ENCODE data around the gene STX10.

Gene STX10

DNA sequence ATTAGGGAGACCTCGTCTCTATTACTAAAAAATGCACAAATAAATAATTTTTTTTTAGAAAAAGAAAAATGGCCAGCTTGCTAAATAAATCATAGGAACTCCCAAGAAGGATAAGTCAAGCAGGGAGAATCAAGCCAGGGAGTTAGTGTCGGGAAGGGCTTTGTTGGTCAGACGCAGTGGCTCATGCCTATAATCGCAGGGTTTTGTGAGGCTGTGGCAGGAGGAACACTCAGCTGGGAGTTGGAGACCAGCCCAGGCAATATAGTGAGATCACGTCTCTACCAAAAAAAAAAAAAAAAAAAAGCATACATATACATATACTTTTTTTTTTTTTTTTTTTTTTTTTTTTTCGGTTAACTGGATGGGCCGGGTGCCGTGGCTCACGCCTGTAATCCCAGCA is 23.1 kb downstream of the STX10 start:
- no peak for DNase-seq (ENCODE audit: insufficient read length, low spot score)
- TF ChIP-seq POLR2A (IDR thresholded peaks at IDR 0.05; ENCODE audit: low read depth, low read length), result no peak
- FAIRE-seq, result no peak

DNA sequence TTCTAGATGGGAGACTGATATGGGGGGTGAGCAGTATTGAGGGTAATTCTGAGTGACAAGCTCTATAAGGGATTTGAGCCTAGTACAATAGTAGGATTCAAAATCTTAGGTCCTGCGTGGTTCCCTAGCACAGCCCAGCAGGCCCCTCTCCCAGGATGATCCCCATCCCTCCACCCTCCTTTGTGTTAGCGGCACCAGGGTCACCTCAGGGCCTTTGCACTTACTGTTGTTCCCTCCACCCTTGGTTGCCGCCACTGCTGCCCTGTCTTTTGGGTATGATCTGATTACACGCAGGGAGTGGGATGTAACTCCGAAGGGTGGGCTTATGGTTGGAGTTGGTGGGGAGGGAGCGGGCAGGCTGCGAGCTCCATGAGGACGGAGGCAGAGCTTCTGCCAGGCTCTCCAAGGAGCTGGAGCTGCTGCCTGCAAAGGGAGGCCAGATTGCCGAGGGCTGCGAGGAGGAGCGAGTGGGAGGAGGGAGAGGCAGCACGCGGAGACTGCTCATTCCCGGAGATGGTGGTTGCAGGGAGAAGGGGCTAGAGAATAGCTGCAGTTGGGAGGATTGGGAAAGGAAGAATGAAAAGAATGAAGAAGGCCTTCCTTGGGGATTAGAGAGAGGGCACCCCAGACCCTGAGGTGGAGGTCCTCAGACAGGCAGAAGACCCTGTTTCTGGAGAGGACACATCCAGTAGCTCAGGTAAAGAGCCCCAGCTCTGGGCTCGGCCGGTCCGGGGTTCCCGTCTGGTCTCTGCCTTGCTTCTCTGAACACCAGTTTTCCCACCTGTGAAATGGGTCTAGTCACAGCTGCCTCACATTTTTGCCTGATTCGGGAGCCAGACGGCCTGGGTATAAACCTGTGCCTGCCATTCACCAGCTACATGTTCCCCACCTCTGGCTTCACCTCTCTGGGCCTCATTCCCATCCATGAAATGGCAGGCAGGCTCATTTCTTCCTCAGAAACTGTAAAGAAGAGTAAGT is 26.9 kb downstream of the STX10 start:
- DNase-seq (ENCODE audit: insufficient read length, low spot score), result no peak
- no peak for FAIRE-seq
- no peak for TF ChIP-seq POLR2A (IDR thresholded peaks at IDR 0.05; ENCODE audit: low read depth, low read length)

DNA sequence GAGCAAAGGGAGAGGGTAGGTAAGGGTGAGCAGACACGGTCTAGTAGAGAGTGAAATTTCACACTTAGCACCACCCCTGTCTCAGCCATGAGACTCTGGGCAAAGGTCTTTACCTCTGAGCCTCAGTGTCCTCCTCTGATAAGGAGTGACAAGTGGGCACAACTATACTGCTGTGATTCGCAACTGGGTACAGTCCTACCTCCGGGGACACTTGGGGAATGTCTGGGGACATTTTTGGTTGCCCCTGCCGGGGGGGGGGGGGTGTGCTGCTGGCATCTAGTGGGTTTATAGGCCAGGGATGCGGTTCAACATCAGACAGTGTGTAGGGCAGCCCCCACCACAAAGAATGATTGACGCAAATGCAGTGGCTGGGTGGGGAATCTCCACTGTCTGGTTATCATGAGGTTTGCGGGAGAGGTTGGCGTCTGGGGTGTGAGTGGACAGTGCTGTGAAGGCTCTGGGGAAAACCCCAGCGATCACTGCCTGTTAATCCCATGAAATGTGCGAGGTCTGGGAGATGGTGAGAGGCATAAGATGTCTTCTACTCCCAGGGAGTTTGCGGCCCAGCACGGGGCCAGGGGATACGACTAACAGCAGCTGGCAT is 27.8 kb downstream of the STX10 start:
- no peak for TF ChIP-seq POLR2A (IDR thresholded peaks at IDR 0.05; ENCODE audit: low read depth, low read length)
- FAIRE-seq (no peak), DNase-seq (ENCODE audit: insufficient read length, low spot score) (no peak)

DNA sequence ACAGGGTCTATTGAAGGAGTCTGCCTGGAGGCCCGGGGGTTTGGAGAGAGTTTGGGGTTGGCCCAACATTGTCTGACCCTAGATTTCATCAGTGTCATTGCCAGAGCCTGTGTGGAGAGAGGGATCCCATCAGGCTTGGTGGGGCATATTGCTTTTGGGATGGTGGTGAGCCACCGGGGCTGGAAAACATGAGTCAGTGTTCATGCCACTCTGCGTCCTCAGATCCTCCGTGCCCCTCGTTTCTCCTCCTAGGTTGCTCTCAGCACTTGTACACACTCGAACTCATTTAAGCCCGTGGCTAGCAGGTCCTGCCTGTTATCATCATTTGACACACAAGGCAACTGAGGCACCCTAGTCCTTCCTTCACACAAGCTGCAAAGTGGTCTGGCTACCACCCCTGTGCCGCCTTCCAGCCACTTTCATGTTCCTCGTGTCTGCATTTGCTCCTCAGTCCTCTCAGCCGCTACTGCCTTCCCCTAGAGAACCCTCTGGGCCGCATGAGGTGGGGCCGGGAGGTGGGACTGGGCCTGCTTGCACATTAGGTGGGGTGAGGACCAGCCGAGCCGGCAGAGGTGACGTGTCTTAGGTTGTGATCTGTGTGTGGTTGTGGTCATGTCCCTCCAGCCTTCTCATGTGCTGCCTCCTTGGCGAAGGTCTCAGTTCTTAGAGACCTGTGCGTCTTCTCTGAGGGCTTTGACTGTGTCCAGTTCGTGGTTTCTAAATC is 28.5 kb downstream of the STX10 start:
- no peak for FAIRE-seq
- no peak for TF ChIP-seq POLR2A (IDR thresholded peaks at IDR 0.05; ENCODE audit: low read depth, low read length)
- no peak for DNase-seq (ENCODE audit: insufficient read length, low spot score)

DNA sequence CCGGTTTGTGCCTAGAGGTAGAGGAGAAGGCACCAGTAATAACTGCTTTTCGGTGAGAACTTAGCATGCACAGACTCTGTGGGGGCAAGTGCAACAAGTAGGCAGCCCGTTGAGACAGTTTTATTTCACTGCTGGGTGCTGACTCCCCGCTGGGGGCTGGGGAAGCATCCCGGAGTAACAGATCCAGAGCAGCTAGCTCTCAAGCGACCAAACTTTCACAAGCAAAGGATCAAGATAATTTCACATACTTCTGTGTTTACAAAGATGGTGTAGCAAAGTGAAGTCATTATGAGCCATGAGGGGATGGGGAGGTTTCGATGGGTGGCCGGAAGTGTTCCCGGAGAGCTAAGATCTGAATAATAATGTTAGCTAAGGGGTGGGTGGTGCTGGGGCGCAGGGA is 29.4 kb downstream of the STX10 start:
- FAIRE-seq, result no peak
- TF ChIP-seq POLR2A (IDR thresholded peaks at IDR 0.05; ENCODE audit: low read depth, low read length), result no peak
- DNase-seq (ENCODE audit: insufficient read length, low spot score), result no peak

DNA sequence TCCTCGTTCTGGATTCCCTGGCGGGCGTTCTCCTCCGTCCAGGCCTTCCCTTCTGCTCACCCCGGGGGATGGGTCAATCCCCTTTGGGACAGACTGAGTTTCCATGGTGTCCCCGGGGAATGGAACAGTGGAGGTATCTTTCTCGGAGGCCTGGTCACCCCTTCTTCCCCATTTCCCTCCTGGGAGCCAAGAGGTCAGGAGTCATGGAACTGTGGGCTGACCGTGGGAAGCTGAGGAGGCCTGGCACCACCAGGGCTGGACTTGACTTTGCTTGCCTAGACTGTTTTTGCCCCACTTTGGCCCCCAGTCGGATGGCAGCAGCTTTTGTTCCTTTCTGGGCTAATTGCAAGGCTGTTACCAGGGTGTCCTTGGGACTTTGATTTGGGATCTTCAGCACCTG is 30.1 kb downstream of the STX10 start:
- FAIRE-seq (no peak), DNase-seq (ENCODE audit: insufficient read length, low spot score) (no peak)
- no peak for TF ChIP-seq POLR2A (IDR thresholded peaks at IDR 0.05; ENCODE audit: low read depth, low read length)

DNA sequence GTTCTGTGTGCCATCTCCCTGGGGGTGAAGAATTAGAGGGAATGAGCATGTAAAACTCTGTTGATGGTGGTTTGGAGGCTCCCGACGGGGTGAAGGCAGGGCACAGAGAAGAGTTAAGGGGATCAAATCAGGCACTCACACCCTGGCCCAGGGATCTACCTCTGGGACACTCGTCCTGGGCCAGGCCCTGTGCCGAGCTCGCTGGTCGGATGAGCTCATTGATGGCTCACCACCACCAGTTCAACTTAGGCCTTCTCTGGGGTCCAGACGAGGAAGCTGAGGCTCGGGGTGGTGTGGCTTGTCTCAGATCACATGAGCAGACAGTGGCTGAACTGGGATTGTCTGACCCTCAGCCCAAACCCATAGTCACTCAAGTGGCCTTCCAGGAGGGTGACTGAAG is 30.5 kb downstream of the STX10 start:
- no peak for FAIRE-seq

DNA sequence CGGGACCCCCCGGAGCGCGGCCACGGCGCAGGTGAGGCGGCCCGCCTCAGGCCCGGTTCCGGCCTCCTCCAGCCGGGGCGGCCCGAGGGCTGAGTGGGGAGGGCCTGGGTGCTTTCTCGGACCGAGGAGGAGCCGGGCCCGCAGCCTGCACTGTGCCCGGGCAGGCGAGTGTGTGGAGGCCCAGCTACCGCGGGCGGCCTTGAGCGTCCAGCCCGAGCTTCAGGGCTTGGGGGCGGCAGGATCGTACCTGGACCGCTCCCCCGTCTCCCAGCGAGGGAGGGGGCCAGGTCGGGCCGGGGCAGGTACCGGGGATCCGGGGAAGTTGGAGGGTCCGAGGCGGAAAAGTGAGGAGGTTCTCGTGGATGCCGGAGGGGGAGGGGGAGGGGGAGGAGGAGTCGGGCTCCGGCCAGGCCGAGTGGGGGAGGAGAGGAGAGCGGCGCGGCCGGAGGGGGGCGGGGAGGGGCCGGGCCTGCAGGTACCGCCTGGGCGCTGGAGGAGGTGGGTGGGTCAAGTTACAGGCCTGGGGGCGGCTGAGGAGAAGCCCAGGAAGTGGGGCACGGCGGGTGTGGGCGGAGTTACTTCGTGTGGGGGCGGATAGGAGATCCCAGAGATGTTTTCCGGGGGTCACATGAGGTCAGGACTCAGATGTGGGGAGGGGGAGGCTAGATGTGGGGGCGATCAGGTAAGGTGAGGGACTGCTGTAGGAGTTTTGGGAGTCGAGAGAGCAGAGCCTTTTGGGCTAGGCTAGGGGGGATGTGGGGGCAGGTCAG is 31.6 kb downstream of the STX10 start:
- no peak for TF ChIP-seq POLR2A (IDR thresholded peaks at IDR 0.05; ENCODE audit: low read depth, low read length)
- FAIRE-seq (no peak), DNase-seq (ENCODE audit: insufficient read length, low spot score) (no peak)

More for the DNA sequence above, 30.5 kb downstream of the STX10 start:
- no peak for DNase-seq (ENCODE audit: insufficient read length, low spot score)
- TF ChIP-seq POLR2A (IDR thresholded peaks at IDR 0.05; ENCODE audit: low read depth, low read length), result no peak

DNA sequence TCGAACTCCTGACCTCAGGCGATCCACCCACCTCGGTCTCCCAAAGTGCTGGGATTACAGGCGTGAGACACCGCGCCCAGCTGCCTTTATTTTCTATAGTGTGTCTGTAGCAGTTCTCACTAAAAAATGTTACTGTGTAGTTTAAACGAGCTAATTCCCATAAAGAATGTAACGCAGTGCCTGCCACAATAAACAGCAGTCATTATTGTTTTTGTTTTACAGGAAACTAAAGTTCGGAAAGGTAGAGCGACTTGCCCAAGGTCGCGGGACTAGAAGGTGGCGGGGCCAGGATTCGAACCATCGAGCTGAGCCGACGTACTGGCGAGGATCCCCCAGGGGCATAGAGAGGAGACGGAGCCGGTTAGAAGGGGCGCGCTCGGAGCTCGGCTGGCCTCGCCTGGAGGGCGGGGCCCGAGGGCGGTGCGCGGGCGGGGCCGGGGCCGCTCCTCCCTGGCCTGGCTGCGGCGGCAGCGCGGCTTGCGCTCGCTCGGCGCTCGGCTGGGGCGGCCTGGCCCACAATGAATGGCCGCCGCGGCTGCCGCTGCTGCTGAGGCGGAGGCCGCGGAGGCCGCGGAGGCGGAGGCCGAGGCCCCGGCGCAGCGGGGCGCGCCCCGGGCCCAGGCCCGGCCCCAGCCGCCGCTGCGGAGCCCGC is 32.3 kb downstream of the STX10 start, which contains the start of gene NACC1:
NACC1 (plus strand) TSS at position 493 of the 652 bp plus-strand sequence. CDS start 16,944 bp downstream, outside the sequence.
- TF ChIP-seq POLR2A (IDR thresholded peaks at IDR 0.05; ENCODE audit: low read depth, low read length), result peak; percentile 51
- FAIRE-seq (no peak), DNase-seq (ENCODE audit: insufficient read length, low spot score) (peak; percentile 95)

DNA sequence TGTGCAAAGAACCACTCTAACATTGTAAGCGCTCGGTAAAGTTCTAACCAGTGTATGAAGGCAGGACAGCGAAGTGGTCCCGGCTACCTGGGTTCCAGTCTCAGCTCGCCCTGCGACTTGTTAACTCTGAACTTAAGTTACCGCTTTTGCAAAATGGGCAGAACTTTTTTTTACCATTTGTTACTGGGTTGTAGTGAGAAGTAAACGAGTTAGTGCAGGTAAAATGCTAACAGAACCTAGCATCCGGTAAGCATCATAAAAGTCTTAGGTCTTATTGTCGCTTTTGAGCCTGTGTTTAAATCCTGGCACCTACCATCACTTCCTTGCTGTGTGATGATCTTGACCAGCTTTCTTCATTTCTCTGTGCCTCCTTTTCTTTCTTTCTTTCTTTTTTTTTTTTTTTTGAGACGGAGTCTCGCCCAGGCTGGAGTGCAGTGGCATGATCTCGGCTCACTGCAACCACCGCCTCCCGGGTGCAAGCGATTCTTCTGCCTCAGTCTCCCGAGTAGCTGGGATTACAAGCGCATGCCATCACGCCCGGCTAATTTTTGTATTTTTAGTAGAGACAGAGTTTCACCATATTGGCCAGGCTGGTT is 32.9 kb downstream of the STX10 start:
- DNase-seq (ENCODE audit: insufficient read length, low spot score) (no peak), FAIRE-seq (no peak)
- TF ChIP-seq POLR2A (IDR thresholded peaks at IDR 0.05; ENCODE audit: low read depth, low read length), result no peak

DNA sequence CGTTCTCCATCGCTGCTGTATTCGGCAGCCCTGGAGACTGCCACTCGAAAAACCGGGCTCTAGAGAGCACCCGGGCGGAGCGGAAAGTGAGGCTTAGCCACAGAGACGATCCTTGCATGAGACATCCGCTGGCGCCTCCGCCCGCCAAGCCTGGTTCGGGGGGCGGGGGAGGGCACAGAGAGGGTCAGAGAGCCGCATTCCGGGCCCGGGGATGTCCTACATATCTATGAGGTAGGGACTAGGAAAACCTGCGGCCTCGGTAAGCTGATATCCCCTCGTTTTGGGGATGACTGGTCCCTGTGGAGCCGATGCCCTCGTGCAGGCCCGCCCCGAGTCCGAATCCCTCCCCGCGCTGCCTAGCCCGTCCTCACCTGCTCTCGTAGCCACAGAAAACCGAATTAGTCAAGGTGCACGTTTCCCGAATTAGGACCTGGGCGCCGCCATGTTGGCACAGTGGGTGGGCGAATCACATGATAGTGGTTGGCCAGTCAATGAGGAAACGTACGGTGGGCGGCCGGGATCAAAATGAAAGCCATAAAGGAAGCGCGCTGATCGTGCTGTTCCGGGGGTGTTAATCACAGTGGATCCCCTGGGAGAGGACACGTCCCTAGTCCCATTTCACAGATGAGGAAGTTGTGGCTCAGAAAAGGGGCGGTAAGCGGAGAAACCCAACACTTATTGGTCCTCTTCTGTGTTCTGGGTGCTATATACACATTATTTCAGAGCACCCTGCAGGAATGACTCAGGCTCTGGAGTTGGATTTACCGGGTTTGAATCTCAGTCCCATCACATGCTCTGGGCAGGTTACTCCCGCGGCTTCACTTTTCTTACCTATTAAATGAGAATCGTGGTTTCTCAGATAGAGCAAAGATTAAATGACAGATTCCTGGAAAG is 33.6 kb downstream of the STX10 start, which contains the start of gene TRMT1:
TRMT1 (minus strand) TSS at position 459 of the 894 bp plus-strand sequence; CDS start at position 118, 341 bp downstream.
- FAIRE-seq, result peak; percentile 52
- DNase-seq (ENCODE audit: insufficient read length, low spot score), result peak; percentile 97
- TF ChIP-seq POLR2A (IDR thresholded peaks at IDR 0.05; ENCODE audit: low read depth, low read length), result 0 out of 2 replicates have a peak, but pooled peaks have one; percentile 13

DNA sequence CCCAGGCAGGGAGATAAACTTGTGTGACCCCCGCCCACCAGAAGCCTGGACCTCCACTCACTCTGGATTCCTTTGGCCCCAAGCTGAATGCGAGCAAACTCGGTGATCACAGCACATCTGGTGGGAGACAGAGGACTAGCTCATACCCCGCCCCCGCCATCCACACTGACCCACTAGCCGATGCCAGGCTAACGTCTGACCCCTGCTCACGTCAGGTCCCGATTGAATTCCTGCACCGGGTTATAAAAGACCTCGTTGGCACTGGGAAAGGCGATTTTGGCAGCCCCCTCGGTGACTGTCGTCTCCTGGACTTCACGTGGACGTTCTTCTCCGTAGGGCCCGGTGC is 34.3 kb downstream of the STX10 start:
- TF ChIP-seq POLR2A (IDR thresholded peaks at IDR 0.05; ENCODE audit: low read depth, low read length), result no peak
- DNase-seq (ENCODE audit: insufficient read length, low spot score) (no peak), FAIRE-seq (no peak)

Data from H54 (cell line).